GM15510 (cell line): ENCODE results near the gene KITLG.

Experiments used
- POLR2A ChIP-seq: IDR thresholded peaks from 3 replicates; pipeline ENCODE4 v1.6.1; 2011; ENCODE audit warnings: borderline replicate concordance; ENCODE audit not compliant: insufficient read length; ENCODE audit errors: extremely low read depth

Gene KITLG

DNA sequence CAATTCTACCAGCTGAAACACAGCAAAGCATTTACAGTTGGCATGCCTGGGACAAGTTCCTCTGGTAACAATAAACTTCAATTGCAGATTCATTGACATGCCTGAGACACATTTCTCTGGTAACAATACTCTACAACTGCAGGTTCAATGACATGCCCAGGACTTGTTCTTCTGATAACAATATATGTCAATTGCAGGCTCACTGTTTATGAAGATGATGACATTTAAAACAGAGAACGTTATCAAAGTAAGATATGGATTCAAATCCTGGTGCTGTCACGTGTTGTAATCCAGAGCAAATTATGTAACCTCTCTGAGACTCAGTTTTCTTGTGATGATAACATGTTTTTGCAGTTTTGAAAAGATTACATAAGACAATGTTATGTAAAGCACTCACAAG is 20.5 kb downstream of the KITLG start:
- no peak for TF ChIP-seq POLR2A

DNA sequence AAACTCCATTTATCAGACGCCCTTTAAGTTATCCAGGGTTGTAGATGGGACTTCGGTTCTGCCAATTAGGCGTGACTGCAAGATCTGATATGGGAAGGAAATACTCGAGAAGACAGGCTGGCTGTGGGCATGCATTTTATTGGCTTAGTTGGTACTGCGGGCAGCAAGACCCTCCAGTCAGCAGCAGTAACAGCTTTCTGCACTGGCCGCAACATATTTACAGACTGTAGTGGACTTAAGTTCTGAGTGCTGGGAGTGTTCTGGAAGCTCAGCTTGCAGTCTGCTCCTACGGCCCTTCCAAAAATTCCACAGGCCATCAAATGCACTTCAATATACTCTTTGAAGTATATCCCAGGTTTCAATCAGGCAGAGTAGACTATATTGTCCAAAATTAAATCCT is 21.1 kb downstream of the KITLG start:
- no peak for TF ChIP-seq POLR2A

DNA sequence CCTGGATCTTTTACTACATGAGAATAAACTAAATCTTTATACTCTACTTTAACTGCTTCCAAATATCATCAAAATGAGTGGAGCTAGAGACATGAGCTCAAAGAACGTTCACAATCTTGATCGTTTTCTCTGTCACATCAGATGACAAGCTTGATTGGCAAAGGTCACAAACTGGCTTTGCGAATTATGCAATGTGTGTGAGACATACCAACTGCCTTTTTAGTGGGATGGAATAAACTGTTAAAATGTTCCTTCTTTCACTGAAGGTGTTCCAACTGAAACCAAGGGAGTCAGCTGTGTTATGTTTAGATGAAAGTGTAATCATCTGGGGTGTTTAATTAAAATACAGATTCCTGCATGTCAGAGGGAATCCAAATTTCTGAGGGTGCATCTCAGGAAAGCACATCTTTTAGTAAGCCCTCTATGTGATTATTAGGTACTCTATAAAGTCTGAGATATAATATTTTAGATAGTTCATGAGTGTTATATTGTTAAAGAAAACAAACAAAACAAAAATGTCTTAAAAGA is 21.9 kb downstream of the KITLG start:
- no peak for TF ChIP-seq POLR2A

DNA sequence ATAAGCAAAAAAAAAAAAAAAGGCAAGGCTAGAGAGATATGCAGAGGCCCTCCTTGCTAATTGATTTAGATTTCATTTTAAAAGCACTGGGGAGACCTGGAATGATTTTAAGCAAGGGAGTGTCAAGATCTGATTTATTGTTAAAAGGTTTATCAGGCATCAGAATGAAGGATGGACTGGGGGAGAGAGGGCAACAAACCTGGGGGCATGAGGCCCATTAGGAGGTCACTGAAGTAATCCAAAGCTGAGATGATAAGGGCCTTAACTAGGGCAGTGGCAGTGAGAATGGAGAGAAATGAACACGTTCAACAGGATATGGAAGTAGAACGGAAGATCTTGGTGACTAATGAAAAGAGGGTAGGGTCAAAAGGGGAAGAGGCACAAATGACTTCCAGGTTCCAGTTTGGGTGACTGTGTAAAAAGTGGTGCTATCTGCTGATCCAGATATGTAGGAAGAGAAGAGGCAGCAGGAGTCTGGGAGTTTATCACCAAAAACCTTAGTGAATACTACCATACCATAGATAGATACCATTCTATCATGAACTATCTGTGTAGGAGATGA is 24.0 kb downstream of the KITLG start:
- TF ChIP-seq POLR2A = no peak

DNA sequence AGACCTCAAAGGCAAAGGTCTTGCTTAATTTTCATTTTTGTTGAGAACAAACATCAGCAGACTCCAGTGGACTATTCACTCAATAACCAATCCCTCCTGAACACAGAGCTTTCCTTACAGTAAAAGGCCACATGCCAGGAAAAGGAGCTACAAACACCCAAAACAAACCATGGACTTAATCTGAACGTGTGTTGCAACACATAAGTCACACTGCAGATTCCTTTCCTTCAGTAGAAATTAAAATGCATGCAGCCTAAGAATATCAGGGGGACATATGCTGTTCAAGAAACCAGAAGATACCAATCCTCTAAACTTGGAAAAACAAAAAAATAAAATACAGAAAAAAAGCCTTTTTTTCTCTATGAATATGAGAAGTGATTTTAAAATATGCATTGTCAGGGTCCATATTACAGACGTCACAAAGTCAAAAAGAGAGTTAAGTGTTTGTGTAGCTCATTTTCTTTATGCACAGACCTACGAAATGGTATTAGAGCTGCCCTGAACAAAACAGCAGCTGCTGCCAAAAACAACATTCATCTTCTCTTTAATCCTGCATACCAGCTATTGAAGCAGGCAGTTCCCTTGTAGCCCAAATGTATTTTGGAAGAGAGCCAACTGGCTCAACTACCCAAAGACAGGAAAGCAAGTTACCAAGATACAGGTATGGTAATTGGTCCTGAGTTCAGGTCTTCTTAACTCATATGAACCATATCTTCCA is 26.2 kb downstream of the KITLG start:
- no peak for TF ChIP-seq POLR2A

DNA sequence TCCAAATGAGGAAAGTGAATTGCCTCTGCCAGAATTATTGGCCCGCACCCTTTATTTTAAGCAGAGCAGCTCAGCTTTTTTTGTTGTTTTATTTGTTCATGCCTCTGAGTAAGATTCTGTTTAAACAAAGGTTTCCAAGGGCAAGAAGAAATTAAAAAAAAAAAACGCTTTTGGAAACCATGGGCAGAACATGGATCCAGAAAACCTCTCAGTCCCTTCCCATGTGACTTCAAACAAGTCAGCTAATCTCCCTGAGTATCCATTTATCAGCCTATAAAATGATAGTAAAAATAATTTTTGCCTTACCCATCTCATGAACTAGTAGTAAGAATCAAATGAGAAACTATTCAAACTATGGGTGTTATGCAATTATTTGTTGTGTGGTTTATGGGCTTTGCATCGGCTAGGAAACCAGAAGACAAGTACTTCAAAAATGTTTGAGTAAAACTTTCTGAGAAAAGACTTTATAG is 27.6 kb downstream of the KITLG start:
- no peak for TF ChIP-seq POLR2A

DNA sequence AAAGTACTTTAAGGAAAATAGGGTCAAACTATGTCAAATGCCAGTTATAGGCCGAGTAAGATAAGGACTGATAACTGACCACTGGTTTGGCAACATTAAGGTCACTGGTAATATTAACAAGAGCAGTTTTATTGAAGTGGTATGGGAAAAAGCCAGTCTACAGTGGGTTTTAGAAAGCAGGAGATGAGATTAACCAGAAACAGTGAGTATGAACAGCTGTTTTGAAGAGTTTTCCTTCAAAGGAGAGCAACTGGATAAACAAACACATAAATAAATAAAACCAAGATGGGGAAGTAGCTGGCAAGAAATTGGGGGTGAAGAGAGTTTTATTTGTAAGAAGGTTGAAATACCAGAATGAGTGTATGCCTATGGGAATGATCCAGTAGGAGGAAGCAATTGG is 30.3 kb downstream of the KITLG start:
- TF ChIP-seq POLR2A = no peak

DNA sequence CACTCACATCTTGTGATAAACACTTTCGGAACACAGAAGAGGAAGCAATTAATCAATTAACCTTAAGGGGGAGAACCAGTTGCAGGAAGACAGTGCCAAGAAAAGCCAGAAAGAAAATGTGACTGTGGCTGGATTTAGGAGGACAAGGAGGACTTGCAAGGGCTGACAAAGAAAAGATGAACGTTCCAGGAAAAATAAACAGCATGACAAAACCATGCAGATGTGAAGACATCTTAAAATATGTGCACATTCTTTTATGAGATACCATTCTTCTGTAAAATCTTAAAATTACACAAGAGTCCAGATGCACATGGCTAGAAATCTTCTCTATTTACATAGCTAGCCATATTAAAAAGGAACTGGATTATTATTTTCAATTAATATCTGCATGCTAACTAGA is 33.4 kb downstream of the KITLG start:
- TF ChIP-seq POLR2A = no peak

DNA sequence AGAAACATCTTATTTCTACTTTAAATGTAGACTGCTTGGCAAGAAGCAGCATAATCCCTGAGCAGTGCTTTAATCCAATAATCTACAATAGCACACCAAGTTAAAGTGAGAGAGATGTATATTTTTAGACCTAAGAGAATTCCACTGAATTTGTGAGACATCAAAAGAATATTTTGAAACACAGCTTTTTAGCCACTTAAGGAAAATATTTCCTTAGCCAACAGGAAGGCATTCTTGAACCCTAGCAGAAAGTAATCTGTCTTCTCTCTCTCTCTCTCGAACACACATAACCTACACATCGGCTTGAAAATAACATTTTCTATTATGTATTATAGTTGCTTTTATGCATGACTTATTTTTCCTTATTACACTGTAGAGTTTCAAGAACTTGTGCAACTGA is 34.0 kb downstream of the KITLG start:
- no peak for TF ChIP-seq POLR2A

DNA sequence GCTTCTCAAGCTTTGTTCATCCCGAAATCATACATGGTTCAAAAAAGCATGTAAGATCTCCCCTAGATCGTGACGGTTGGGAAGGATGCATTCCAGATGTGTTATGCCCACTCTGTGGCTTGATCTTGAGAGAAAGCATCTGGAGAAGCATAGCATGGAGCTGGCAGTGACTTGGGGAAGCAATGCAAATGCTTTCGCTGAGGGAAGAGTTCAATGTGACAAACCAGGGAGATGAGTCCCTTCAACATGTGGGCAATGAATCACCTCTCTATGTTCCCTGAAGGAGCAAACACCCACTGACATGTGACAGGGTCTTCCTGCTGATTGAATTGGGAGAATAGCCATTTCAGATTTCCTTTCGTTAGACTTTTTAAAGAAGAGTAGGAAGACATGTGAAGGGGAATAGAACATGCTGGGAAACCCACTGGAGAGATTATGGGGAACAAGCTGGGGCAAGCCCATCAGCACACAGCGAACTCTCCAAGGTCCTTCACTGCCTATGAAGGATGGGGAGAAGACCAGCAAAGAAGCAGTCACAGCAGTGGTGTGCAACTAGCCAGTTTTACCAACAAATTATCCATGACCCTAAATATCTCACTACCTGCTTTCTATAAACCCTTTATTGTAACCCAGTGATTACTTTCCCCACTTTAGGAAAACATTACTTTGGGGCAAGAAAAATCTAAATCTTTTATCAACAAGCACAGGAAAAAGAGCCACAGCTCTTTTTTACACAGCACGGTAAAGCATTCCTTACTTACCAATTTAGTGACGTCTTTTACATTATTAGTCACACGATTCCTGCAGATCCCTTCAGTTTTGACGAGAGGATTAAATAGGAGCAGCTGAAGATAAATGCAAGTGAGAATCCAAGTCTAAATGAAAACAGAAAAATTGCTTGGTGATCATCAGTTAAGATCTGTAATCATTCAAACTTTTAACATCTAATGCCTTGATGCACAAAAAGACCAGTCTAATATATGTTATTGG is 35.0 kb downstream of the KITLG start:
- no peak for TF ChIP-seq POLR2A

DNA sequence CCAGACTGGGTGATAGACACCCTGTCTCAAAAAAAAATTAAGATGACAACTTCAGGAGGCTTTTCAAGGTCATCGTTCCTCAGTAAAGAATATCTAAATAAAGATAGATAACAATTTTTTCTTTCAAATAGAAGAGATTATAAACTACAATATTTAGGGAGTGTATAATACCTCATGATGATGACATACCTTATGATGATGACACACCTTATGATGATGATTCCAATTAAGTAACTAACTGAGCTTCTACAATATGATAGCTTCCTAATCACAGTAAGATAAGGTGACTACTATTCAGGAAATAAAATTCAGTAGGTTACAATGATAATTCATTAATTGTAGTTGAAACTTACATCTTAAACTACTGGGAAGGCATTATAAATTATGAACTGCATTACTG is 40.4 kb downstream of the KITLG start:
- TF ChIP-seq POLR2A = no peak

DNA sequence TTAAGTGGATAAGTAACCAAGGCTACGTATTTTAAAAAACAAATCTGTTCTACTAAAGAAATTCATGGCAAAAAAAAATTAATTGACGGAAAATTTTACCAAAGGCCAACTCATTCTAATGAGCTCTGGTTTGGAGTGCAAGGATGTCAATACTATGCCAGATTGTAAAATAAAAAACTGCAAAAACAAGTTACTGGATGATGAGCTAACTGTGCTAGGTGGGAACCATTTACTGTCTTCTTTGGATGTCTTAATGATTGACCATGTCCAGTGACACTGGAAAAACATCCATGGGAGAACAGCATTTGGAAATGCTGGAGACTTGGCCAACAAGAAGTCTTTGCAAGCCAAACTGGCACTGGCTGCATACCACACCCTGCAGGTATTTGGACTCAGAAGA is 41.6 kb downstream of the KITLG start:
- no peak for TF ChIP-seq POLR2A

DNA sequence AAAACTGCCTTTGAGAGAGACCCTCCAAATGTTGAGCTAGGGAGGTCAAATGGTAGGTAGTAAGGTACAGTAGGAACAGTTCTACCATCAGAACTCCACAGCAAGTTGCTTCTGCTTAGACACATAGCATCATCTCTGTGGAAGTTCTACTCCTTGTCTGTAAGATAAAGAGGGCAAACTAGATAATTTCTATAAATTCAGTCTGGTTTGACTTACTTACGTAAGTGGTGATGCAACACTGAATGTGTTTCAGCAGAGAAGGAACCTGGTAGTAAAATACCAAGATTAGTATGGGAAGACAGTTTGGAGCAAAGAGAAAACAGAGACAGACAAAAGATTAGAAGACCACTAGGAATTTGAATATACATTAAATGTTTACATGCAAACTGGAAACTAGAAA is 42.0 kb downstream of the KITLG start:
- no peak for TF ChIP-seq POLR2A

DNA sequence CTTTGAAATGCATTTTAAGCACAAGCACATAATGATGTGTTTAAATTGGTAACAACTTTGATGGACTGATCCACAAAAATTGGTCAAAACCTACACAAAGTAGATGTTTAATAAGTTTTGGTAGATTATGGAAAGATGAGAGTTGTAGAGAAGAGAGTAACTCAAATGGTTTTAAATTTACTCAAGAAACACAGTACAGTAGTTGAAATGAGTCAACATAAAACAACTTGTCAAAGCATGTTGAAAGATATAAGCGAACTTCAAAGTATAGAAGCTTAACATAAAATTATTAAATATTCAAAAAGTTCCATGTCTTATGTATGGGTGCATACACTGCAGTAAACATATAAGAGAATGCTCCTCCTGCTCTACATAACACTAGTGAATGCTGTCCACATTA is 49.4 kb downstream of the KITLG start:
- no peak for TF ChIP-seq POLR2A
